Heart right ventricle (tissue), 16 donors: ENCODE results near the gene SPRN. TPM values are rescaled to one million over a fixed set of nuclear protein-coding genes. Genes with fewer than 3 reads are reported as not detected.
"Not testable (repeated sequence)": the region's sequence is repeated elsewhere in the genome, so short reads cannot be mapped to it uniquely, and the experiment has no call there.

ENCODE experiments used
- ATAC-seq, 8 donors: fragments of 200-7000 bp; cut with Tn5 transposase; one replicate each; pipeline ENCODE4 v1.9.1; 2020; ENCODE audit warnings: mild to moderate bottlenecking in 8 of 8, moderate library complexity in 8 of 8, moderate number of reproducible peaks in 1 of 8
- DNase-seq, 2 donors: peaks; one replicate each; pipeline ENCODE4 v3.0.0-alpha.2; 2020
- H3K27ac ChIP-seq, 10 donors: fragments of 200-600 bp; sonication (generic) in 2 of 10; one replicate each; pipeline versions ENCODE4 v1.5.0 to v1.8.0; 2020 to 2022; ENCODE audit warnings: mild to moderate bottlenecking in 3 of 10
- H3K27me3 ChIP-seq, 7 donors: fragments of 200-600 bp; one replicate each; pipeline ENCODE4 v1.8.0; 2021 to 2022; ENCODE audit warnings: mild to moderate bottlenecking in 2 of 7
- H3K36me3 ChIP-seq, 9 donors: fragments of 200-600 bp; sonication (generic) in 1 of 9; one replicate each; pipeline versions ENCODE4 v1.5.0 to v1.8.0; 2020 to 2022; ENCODE audit warnings: mild to moderate bottlenecking in 2 of 9
- H3K4me1 ChIP-seq, 9 donors: fragments of 200-600 bp; sonication (generic) in 1 of 9; one replicate each; pipeline versions ENCODE4 v1.5.0 to v1.8.0; 2020 to 2022; ENCODE audit warnings: mild to moderate bottlenecking in 4 of 9
- H3K4me3 ChIP-seq, 10 donors: fragments of 200-600 bp; sonication (generic) in 2 of 10; one replicate each; pipeline versions ENCODE4 v1.5.0 to v1.8.0; 2020 to 2022; ENCODE audit warnings: mild to moderate bottlenecking in 7 of 10, moderate library complexity in 2 of 10
- H3K9me3 ChIP-seq, 11 donors: fragments of 200-600 bp in 10 of 11; sonication (generic) in 2 of 11; one replicate each; pipeline versions ENCODE4 v1.5.0 to v1.8.0; 2013 to 2022; ENCODE audit warnings: mild to moderate bottlenecking in 2 of 11, control low read depth in 1 of 11, moderate library complexity in 1 of 11
- WGBS, 2 donors: extraction: QIAGEN DNeasy Blood & Tissue Kit; methylation state at CpG; one replicate each; pipeline ENCODE4 v1.1.7; 2013; ENCODE audit warnings: inconsistent platforms in 1 of 2; 5-methylcytosine and 5-hydroxymethylcytosine counted together
- intact Hi-C, 10 donors: fragments of 100-400 bp; cut with DNase I; formaldehyde crosslinking; loops; one replicate each; pipeline versions ENCODE4 v1.11.1 to v1.14.2; 2022
- polyA plus RNA-seq, 2 donors: library from polyadenylated mRNA; stranded (reverse); fragments of 200-250 nt; gene quantifications; one replicate each; pipeline ENCODE4 v1.2.3, GENCODE V29; 2013
- total RNA-seq, 10 donors: library from RNA; stranded (reverse); fragmentation: NEBNext Ultra II Directional in 3 of 10; extraction: Animal tissue kit (Norgen Biotek cat#: 25700) in 3 of 10; gene quantifications; one replicate each; pipeline versions ENCODE4 v1.2.1 to v1.2.4, GENCODE V29; 2021 to 2023
- TF ChIP-seq, protein P1 (sequence below), 9 donors: fragments of 200-600 bp; sonication (generic) in 2 of 9; IDR thresholded peaks; one replicate each; pipeline versions ENCODE4 v1.5.0 to v1.8.0; 2021 to 2022; ENCODE audit warnings: antibody characterized with exemption in 9 of 9, mild to moderate bottlenecking in 5 of 9, moderate library complexity in 1 of 9
- donor health status: Arrhythmogenic right ventricular cardiomyopathy.
- donor health status: ischemic (EF 13 %, LVEDD 7.1; RV severe dilation, severe dysfunction).
- donor health status: healthy with polysubstance abuse.
- donor health status: DM: no; HTN: yes; CAD: no.
- donor health status: DM: no; HTN: no; CAD: no.
- donor health status: ischemic (EF 25% LVEDD 6.9; RV normal size, moderate dysfunction).
- donor health status: ischemic (EF 25% LVEDD 5.7; RV mildly dilated, moderate dysfunction).
- donor health status: healthy.
- donor health status: DM: yes; HTN: yes; CAD: no.
- donor health status: Ischemic cardiomyopathy.
- donor health status: ischemic (EF 35%, LVEDD 5.7; RV mildly dilated, moderate dysfunction).
- donor health status: nonischemic (EF 11% LVEDD 7.7; RV severe dilation, severe dysfunction).
- donor health status: DM: yes; HTN: yes; CAD: no.
- donor health status: PGD.
- donor health status: ischemic (EF 29% LVEDD 5.4; RV normal size, mild dysfunction).
- donor health status: nonischemic (EF 23%, LVEDD 6.1; RV moderate dilation, normal function).

The SPRN gene
- total and polyA plus RNA-seq, 12 donors: 0.07 to 0.22 (median 0.09) TPM; not detected in 9

DNA sequence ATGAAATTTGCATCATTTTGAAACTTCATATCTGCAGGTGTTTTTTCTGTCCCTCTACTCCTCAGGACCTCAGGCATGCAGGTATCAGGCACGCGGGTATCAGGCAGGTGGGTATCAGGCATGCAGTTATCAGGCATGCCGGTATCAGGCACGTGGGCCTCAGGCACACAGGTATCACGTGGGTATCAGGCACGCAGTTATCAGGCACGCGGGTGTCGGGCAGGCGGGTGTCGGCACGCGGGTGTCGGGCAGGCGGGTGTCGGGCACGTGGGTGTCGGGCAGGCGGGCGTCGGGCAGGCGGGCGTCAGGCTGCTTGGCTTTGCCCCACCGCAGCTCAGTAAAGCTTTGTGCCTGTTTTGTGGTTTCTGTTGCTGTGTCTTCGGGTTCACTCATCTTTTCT, 8.7 kb downstream of the SPRN start:
- intact Hi-C loops: no loop called here
- DNase-seq (peak in 1 of 2 donors; percentile 4), ATAC-seq (no peak)
- peaks cover 0 to 76% (median 31%) of the 10 kb centered on the region in 9 donors for H3K36me3 ChIP-seq
- no peak overlapping the region for H3K4me3 ChIP-seq
- TF ChIP-seq, protein P1, sequence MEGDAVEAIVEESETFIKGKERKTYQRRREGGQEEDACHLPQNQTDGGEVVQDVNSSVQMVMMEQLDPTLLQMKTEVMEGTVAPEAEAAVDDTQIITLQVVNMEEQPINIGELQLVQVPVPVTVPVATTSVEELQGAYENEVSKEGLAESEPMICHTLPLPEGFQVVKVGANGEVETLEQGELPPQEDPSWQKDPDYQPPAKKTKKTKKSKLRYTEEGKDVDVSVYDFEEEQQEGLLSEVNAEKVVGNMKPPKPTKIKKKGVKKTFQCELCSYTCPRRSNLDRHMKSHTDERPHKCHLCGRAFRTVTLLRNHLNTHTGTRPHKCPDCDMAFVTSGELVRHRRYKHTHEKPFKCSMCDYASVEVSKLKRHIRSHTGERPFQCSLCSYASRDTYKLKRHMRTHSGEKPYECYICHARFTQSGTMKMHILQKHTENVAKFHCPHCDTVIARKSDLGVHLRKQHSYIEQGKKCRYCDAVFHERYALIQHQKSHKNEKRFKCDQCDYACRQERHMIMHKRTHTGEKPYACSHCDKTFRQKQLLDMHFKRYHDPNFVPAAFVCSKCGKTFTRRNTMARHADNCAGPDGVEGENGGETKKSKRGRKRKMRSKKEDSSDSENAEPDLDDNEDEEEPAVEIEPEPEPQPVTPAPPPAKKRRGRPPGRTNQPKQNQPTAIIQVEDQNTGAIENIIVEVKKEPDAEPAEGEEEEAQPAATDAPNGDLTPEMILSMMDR (IDR thresholded peaks at IDR 0.05): no peak
- no peak overlapping the region for H3K27ac ChIP-seq
- no peaks in the 10 kb centered on the region for H3K4me1 ChIP-seq
- WGBS, 2 donors: 94 to 97% methylated on average over 25 of the region's 25 CpGs
- no peaks in the 10 kb centered on the region for H3K27me3 ChIP-seq
- H3K9me3 ChIP-seq: peaks cover 0 to 29% (median 22%) of the 10 kb centered on the region in 11 donors

DNA sequence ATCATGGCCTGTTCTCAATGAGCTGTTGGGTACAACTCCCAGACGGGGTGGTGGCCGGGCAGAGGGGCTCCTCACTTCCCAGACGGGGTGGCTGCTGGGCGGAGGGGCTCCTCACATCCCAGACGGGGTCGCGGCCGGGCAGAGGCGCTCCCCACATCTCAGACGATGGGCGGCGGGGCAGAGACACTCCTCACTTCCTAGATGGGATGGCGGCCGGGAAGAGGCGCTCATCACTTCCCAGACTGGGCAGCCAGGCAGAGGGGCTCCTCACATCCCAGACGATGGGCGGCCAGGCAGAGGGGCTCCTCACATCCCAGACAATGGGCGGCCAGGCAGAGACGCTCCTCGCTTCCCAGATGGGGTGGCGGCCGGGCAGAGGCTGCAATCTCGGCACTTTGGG, 10.0 kb downstream of the SPRN start:
- DNase-seq: peak in 1 of 2 donors; percentile 9
- H3K4me3 ChIP-seq, H3K27ac ChIP-seq, ATAC-seq, intact Hi-C loops, H3K4me1 ChIP-seq, H3K27me3 ChIP-seq: not testable (repeated sequence)
- H3K36me3 ChIP-seq: peaks cover 0 to 76% (median 37%) of the 10 kb centered on the region in 9 donors
- H3K9me3 ChIP-seq: peaks cover 0 to 39% (median 25%) of the 10 kb centered on the region in 11 donors
- 99% methylated on average over 20 to 22 of the region's 23 CpGs for WGBS, 2 donors

DNA sequence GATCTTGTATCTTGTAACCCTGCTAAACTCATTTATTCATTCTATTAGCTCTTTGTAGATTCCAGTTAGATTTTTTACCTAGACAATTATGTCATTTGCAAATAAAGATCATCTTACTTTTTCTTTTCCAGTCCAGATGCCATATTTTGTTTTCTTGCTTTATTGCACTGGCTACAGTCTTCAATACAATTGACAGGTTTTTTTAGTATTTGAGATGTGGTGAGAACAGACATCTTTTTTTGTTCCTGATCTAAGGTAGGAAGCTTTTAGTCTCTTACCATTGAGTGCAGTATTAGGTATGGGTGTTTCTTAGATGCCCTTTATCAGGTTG, 12.1 kb downstream of the SPRN start:
- ATAC-seq (no peak), DNase-seq (no peak)
- no peaks in the 10 kb centered on the region for H3K27me3 ChIP-seq
- H3K36me3 ChIP-seq: peaks cover 0 to 82% (median 39%) of the 10 kb centered on the region in 9 donors
- intact Hi-C loops: no loop called here
- peaks cover 0 to 54% (median 25%) of the 10 kb centered on the region in 11 donors for H3K9me3 ChIP-seq
- TF ChIP-seq, protein P1 (IDR thresholded peaks at IDR 0.05): no peak
- H3K4me3 ChIP-seq: no peak overlapping the region
- no peaks in the 10 kb centered on the region for H3K4me1 ChIP-seq
- H3K27ac ChIP-seq: no peak overlapping the region

DNA sequence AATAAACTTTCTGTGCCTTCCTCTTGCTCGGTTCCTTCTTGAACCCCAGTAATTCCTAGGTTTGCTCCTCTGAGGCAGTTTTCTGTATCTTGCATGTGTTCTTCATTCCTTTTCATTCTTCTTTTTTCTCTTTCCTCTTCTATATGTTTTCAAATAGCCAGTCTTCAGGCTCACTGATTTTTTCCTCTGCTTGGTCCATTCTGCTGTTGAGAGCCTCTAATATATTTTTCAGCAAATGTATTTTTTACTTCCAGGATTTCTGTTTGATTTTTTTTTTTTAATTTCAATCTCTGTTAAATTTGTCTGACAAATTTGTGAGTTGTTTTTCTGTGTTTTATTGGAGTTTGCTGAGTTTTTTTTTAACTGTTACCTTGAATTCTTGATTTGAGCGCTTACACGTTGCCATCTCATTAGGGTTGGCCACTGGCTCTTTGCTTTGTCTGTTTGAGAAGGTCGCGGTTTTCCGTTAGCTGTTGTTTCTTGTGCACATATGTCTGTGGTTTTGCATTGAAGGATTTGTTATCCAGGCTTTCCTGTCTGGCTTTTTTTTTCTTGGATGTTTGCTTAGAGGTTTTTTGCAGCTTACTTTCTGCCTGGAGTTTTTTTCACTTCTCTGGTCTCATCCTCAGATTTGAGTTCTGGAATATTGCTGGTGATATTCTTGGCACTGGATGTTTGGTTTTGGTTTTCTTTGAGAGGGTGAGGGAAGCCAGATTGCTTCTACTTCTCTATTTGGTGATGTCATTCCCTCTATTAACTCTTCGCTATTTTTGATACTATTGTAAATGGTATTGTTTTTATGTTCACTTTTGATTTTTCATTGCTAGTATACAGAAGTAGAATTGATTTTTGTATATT, 12.7 kb downstream of the SPRN start:
- DNase-seq: no peak
- ATAC-seq: no peak
- peaks cover 0 to 54% (median 25%) of the 10 kb centered on the region in 11 donors for H3K9me3 ChIP-seq
- peaks cover 0 to 88% (median 39%) of the 10 kb centered on the region in 9 donors for H3K36me3 ChIP-seq
- H3K4me1 ChIP-seq: no peaks in the 10 kb centered on the region
- intact Hi-C loops: no loop called here
- H3K4me3 ChIP-seq: no peak overlapping the region
- H3K27ac ChIP-seq: no peak overlapping the region
- 98 to 99% methylated on average over 7 of the region's 7 CpGs for WGBS, 2 donors
- H3K27me3 ChIP-seq: no peaks in the 10 kb centered on the region
- TF ChIP-seq, protein P1 (IDR thresholded peaks at IDR 0.05): no peak
